GM21367 (cell line): ENCODE data around the gene KCNK5.

ENCODE experiments used
- ATAC-seq: cut with Tn5 transposase; IDR thresholded peaks from one replicate; pipeline ENCODE4 v1.9.1; 2021; ENCODE audit not compliant: unreplicated experiment

Gene KCNK5

GRCh38 chr6:39240155-39240757 is 11.0 kb upstream of the KCNK5 start:
- ATAC-seq, result no peak

GRCh38 chr6:39239527-39240154 is 10.4 kb upstream of the KCNK5 start:
- ATAC-seq, result no peak

- no peak for ATAC-seq
Measured at GRCh38 chr6:39236742-39237141, 7.5 kb upstream of the KCNK5 start.

GRCh38 chr6:39233333-39233732 is 4.1 kb upstream of the KCNK5 start:
- ATAC-seq, result no peak

GRCh38 chr6:39231521-39232243 is 2.4 kb upstream of the KCNK5 start:
- ATAC-seq, result no peak

GRCh38 chr6:39230654-39231035 is 1.4 kb upstream of the KCNK5 start:
- ATAC-seq, result no peak

- no peak for ATAC-seq
Measured at GRCh38 chr6:39228111-39228971, 934 bp downstream of the KCNK5 start.

GRCh38 chr6:39227476-39227875 is 1.8 kb downstream of the KCNK5 start:
- no peak for ATAC-seq

GRCh38 chr6:39226639-39227329 is 2.5 kb downstream of the KCNK5 start:
- ATAC-seq, result no peak

- no peak for ATAC-seq
Measured at GRCh38 chr6:39225946-39226437, 3.3 kb downstream of the KCNK5 start.

GRCh38 chr6:39225543-39225942 is 3.7 kb downstream of the KCNK5 start:
- no peak for ATAC-seq

- ATAC-seq, result no peak
Measured at GRCh38 chr6:39224523-39225182, 4.6 kb downstream of the KCNK5 start.

GRCh38 chr6:39224011-39224410 is 5.3 kb downstream of the KCNK5 start:
- no peak for ATAC-seq

GRCh38 chr6:39223555-39223954 is 5.7 kb downstream of the KCNK5 start:
- ATAC-seq, result no peak

- no peak for ATAC-seq
Measured at GRCh38 chr6:39223061-39223460, 6.2 kb downstream of the KCNK5 start.

- ATAC-seq, result no peak
Measured at GRCh38 chr6:39221779-39222641, 7.3 kb downstream of the KCNK5 start.

- no peak for ATAC-seq
Measured at GRCh38 chr6:39221115-39221514, 8.2 kb downstream of the KCNK5 start.

GRCh38 chr6:39218868-39219567 is 10.3 kb downstream of the KCNK5 start:
- no peak for ATAC-seq
